NCI-H1436 (cell line): ENCODE results near the gene DCST2.
A peak's percentile ranks its signal among the peaks of the same experiment; 100 is the strongest.
"Not testable (repeated sequence)": the region's sequence is repeated elsewhere in the genome, so short reads cannot be mapped to it uniquely, and the experiment has no call there.

Experiments
- DNase-seq: peaks from one replicate; lab custom pipeline; 2025; lab: John Stamatoyannopoulos, UW

Gene DCST2

GRCh38 chr1:154998201-154998780, 35.3 kb downstream of the DCST2 start:
- no peak for DNase-seq

- DNase-seq: no peak
Measured at GRCh38 chr1:154996966-154997701, 36.4 kb downstream of the DCST2 start.

DNA sequence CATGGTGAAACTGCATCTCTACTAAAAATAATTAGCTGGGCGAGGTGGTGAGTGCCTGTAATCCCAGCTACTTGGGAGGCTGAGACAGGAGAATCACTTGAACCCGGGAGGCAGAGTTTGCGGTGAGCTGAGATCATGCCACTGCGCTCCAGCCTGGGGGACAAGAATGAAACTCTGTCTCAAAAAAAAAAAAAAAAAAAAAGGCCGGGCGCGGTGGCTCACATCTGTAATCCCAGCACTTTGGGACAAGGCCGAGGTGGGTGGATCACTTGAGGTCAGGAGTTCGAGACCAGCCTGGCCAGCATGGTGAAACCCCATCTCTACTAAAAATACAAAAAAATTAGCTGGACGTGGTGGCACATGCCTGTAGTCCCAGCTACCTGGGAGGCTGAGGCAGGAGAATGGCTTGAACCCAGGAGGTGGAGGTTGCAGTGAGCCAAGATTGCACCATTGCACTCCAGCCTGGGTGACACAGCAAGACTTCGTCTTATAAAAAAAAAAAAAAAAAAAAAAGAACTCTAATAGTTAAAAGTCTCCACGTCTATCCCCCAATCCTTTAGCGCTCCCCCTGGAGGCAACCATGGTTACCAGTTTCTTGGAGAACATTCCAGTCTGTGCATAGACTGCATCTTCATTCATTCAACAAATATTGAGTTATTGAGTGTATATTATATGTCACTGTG, 38.1 kb downstream of the DCST2 start:
- not testable (repeated sequence) for DNase-seq

- no peak for DNase-seq
Measured at GRCh38 chr1:154994591-154994990, 39.0 kb downstream of the DCST2 start.

- no peak for DNase-seq
Measured at GRCh38 chr1:154994269-154994587, 39.4 kb downstream of the DCST2 start.

GRCh38 chr1:154993572-154994268, 39.9 kb downstream of the DCST2 start, which contains the start of gene LENEP:
LENEP (plus strand) TSS chr1:154993586; CDS start chr1:154993608, 22 bp downstream.
- no peak for DNase-seq

- DNase-seq: no peak
Measured at GRCh38 chr1:154992721-154993571, 40.6 kb downstream of the DCST2 start.

DNA sequence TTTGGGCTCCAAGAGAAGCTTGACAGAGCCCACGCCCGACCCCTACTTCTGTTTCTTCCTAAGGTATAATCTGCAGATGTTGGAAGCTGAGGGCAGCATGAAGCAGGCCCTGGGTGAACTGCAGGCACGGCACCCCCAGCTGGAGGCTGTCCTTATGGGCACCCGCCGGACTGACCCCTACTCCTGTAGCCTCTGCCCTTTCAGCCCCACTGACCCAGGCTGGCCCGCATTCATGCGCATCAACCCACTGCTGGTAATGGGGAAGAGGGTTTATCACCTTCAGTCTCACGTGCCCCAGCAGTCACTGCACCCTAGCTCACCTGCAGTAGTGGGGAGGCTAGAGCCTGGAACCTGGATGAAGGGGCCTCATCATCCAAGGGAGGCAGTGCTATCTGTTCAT, 43.3 kb downstream of the DCST2 start:
- DNase-seq: no peak

- DNase-seq: no peak
Measured at GRCh38 chr1:154989195-154989860, 44.3 kb downstream of the DCST2 start.

DNA sequence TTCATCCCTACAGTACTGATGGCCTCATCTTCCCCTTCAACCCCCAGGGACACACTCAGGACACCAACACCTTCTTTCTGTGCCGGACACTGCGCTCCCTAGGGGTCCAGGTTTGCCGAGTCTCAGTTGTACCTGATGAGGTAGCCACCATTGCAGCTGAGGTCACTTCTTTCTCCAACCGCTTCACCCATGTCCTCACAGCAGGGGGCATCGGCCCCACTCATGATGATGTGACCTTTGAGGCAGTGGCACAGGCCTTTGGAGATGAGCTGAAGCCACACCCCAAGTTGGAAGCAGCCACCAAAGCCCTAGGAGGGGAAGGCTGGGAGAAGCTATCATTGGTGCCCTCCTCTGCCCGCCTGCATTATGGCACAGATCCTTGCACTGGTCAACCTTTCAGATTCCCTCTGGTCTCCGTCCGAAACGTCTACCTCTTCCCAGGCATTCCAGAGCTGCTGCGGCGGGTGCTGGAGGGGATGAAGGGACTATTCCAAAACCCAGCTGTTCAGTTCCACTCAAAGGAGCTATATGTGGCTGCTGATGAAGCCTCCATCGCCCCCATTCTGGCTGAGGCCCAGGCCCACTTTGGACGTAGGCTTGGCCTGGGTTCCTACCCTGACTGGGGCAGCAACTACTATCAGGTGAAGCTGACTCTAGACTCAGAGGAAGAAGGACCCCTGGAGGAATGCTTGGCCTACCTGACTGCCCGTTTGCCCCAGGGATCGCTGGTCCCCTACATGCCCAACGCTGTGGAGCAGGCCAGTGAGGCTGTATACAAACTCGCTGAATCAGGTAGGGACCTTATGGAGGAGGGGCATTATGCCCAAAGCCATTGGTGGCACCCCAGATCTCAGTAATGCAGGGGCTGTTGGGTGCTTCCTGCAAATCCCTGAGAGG, 45.3 kb downstream of the DCST2 start:
- DNase-seq: no peak

DNA sequence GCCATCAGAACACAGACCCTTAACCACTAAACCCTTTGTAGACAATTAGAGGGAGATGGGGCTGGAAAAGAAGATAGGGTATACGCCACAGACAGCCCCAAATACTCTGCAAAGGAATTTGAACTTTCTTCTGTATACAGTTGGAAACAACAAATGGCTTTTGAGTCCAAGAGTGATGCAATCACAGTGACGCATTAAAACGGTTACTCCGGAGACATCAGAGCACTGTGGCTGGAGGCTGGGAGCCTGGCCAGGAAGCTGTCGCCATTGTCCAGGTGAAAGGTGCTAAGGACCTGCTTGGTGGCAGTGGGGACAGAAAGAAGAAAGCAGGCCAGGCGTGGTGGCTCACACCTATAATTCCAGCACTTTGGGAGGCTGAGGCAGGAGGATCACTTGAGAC, 46.3 kb downstream of the DCST2 start:
- DNase-seq: no peak

GRCh38 chr1:154986736-154987135, 46.8 kb downstream of the DCST2 start:
- not testable (repeated sequence) for DNase-seq

DNA sequence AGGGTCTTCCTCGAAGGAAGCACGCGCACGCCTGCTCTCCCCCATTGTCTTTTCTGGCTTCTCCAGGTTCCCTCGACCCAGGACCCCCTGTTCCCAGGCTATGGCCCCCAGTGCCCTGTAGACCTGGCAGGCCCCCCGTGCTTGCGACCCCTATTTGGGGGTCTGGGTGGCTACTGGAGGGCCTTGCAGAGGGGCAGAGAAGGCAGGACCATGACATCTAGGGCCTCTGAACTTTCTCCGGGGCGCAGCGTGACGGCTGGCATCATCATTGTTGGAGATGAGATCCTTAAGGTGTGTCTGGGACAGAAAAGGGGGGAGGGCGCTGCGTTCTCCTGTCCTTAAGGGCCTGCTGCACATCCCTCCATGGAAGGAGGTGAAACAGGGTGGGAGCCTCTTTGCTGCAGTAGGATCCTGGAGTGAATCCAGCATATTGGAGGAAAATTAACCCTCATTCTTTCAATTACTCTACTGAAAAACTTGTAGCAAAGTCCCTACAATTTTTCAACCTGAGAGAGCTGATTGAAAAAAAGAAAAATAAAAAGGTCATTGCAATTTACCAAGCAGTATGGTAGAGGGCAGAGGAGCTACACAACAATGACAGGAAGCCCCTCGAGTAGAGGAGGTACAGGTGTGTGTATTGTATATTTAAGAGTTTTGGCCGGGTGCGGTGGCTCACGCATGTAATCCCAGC, 49.7 kb downstream of the DCST2 start:
- no peak for DNase-seq

- DNase-seq: peak; percentile 99
Measured at GRCh38 chr1:154982897-154983648, 50.5 kb downstream of the DCST2 start, which contains the start of gene FLAD1. FLAD1 (plus strand) TSS chr1:154983344; CDS start chr1:154983695, 351 bp downstream.

DNA sequence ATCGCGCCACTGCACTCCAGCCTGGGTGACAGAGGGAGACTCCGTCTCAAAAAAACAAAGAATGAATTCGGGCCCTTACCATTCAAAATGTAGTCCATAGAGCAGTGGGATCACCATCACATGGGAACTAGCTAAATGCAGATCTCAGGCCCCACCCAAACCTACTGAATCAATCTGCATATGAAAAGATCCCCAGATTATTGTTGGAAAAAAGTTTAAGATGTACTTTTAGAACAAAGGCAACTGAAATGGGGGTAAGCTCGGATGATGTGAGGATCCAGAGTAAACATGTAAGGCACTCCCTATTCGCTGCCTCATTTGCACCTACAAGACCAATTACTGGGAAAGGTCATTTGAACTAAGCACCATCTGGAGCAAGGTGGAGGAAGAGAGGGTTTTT, 51.2 kb downstream of the DCST2 start:
- no peak for DNase-seq

DNA sequence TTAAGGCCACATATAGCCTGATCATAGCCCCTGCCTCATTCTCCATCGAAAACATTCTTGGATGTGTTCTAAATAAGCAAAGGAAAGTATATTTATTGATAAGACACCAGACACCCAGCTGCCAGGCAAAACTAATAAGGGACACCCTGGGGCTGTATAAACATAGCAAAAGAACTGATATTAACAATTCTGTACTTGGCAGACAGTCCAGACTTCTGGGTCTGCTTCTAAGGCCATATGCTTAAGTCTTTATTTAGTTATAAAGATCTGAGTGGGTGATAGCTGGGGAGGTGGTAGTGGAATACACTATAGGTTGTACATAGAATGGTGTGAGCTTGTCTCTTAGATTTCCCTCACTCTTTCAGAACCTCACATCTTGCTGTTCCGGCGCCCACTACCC, 55.2 kb downstream of the DCST2 start:
- no peak for DNase-seq

DNA sequence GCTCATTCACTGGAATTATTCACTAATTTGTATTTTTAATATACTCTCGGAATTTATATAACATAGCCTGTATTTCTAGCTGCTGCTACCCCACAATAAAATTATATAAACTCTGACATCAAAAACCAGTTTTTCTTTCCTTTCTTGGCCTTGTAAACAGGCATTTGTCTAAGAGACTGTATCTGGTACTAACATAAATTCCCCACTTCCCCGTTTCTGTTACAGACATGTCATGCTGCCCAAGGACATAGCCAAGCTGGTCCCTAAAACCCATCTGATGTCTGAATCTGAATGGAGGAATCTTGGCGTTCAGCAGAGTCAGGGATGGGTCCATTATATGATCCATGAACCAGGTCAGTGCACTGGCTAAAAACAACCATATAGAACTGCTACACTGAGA, 55.8 kb downstream of the DCST2 start:
- DNase-seq: not testable (repeated sequence)

GRCh38 chr1:154975409-154976059, 58.0 kb downstream of the DCST2 start:
- no peak for DNase-seq
